HepG2 (cell line): Measurements from ENCODE around the gene ZBTB26. TPM values are rescaled to one million over a fixed set of nuclear protein-coding genes. Genes with fewer than 3 reads are reported as not detected.

Experiments
- CENPT ChIP-seq: sonication (generic); formaldehyde crosslinking; IDR thresholded peaks from 2 replicates; pipeline ENCODE4 v1.8.0; 2022; ENCODE audit warnings: low read depth, mild to moderate bottlenecking, moderate library complexity, missing genetic modification reagents
- MLXIP ChIP-seq: sonication (generic); formaldehyde crosslinking; IDR thresholded peaks from 2 replicates; pipeline ENCODE4 v1.9.0; 2021; ENCODE audit warnings: missing genetic modification reagents, borderline replicate concordance
- NCOR1 ChIP-seq: fragments of 200-600 bp; sonication (generic); IDR thresholded peaks from 2 replicates; pipeline ENCODE4 v1.7.0; 2017; ENCODE audit warnings: antibody characterized with exemption, low read length, borderline replicate concordance
- TBX3 ChIP-seq: fragments of 450-650 bp; IDR thresholded peaks from 2 replicates; pipeline ENCODE4 v1.6.1; 2017; ENCODE audit warnings: antibody characterized with exemption, mild to moderate bottlenecking, inconsistent platforms, borderline replicate concordance
- TOE1 ChIP-seq: sonication (generic); formaldehyde crosslinking; IDR thresholded peaks from 2 replicates; pipeline ENCODE4 v1.4.0; 2020; ENCODE audit warnings: mild to moderate bottlenecking, missing genetic modification reagents
- ZNF18 ChIP-seq: sonication (generic); formaldehyde crosslinking; IDR thresholded peaks from 2 replicates; pipeline ENCODE4 v1.8.0; 2022; ENCODE audit warnings: mild to moderate bottlenecking, missing genetic modification reagents; ENCODE audit not compliant: insufficient replicate concordance
- ZNF318 ChIP-seq: sonication (generic); formaldehyde crosslinking; IDR thresholded peaks from 2 replicates; pipeline ENCODE4 v1.4.0; 2020; ENCODE audit warnings: mild to moderate bottlenecking, missing genetic modification reagents
- polyA plus RNA-seq, 8 experiments: library from polyadenylated mRNA; depleted of rRNA in 3 of 8; stranded (reverse) in 7 of 8; unstranded in 1 of 8; fragments of >200 nt; fragmentation: Illumina TruSeq in 4 of 8; extraction: Trizol in 4 of 8; gene quantifications; 2 replicates each; pipeline versions ENCODE4 v1.2.1 to v1.2.3, GENCODE V29; 2011 to 2016; ENCODE audit warnings: low read depth in 4 of 8, missing spikeins in 1 of 8, mixed read lengths in 1 of 8; ENCODE audit not compliant: insufficient read depth in 1 of 8
- total RNA-seq, 5 experiments: library from RNA; depleted of rRNA; stranded (reverse); fragments of >200 nt; fragmentation: Illumina TruSeq; extraction: Trizol; gene quantifications; 2 replicates each; pipeline ENCODE4 v1.2.3, GENCODE V29; 2016; ENCODE audit warnings: low read depth in 1 of 5
- TF ChIP-seq, protein P1 (sequence below): sonication (generic); formaldehyde crosslinking; IDR thresholded peaks from 2 replicates; pipeline ENCODE4 v1.8.1; 2023; ENCODE audit warnings: mild to moderate bottlenecking, moderate library complexity, missing genetic modification reagents
- TF ChIP-seq, protein P2 (sequence below): sonication (generic); formaldehyde crosslinking; IDR thresholded peaks from 2 replicates; pipeline ENCODE4 v1.4.0; 2020; ENCODE audit warnings: missing genetic modification reagents

The ZBTB26 gene
- total and polyA plus RNA-seq, 2 of the 13 experiments (the other 11 are each of a cell fraction or from before 2014, with no cell fraction given) = 4.5 to 8.6 TPM

DNA sequence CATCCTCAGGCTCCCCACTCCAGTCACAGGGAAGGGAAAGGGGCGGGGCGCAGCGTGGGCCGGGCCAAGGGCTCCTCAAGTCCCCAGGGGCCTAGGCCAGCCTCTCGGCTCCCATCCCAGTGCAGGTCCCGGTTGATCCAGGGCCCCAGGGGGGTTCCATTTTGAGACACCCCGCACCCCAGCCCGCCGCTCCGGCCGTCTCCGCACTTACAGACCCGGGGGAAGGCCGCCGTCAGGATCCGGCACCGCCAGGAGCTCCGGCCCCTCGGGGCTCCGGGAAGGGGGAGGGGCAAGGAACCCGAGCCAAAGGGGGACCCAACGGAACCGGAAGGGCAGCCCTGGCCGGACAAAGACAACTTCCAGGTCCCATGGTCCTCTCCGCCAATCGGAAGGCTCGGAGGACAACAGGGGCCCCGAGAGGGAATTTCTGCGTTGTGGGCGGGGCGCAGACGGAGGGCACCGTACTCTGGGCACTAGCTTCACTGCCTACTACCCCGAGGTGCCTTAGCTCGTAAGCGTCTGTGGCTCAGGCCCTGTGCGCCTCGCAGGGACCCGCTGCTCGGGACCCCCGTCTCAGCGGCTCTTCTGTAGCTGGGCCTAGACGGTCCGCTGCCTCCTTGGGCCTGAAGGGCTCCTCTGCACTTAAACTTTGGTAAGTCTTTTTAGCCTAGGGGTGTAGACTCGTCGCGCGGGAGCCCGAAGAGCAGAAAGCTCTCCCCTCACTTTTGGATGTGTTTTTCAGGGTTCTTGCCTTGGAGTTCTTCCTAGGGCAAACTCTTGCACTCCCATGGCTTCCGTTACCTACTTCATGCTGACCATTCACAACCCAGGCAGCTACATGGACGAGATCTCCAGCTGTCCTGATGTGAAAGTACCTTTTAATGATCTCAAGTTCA is at the start of gene ZBTB26 (continued):
- TF ChIP-seq ZNF18 (CRISPR knock-in tag) = no peak
- peak; percentile 63; the same call in 1 of the 2 replicates for TF ChIP-seq NCOR1
- TF ChIP-seq, protein P1, sequence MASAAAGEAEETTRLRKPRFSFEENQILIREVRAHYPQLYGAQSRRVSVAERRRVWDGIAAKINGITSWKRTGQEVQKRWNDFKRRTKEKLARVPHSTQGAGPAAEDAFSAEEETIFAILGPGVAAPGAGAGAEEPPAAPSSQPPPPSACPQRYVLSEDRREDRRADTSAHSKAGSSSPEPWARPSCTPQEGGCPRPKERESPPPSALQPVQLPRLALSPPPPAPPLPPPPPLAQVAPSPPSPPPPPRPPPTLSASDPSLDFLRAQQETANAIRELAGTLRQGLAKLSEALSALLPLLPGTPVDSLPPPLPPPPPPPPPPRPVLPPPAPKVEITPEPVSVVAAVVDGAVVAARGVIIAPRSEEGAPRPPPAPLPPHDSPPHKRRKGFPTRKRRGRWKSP (CRISPR knock-in tag) = peak; percentile 27; the same call in 1 of the 2 replicates
- TF ChIP-seq CENPT = no peak
- TF ChIP-seq MLXIP (CRISPR knock-in tag) = no peak
- TF ChIP-seq, protein P2, sequence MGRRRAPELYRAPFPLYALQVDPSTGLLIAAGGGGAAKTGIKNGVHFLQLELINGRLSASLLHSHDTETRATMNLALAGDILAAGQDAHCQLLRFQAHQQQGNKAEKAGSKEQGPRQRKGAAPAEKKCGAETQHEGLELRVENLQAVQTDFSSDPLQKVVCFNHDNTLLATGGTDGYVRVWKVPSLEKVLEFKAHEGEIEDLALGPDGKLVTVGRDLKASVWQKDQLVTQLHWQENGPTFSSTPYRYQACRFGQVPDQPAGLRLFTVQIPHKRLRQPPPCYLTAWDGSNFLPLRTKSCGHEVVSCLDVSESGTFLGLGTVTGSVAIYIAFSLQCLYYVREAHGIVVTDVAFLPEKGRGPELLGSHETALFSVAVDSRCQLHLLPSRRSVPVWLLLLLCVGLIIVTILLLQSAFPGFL (CRISPR knock-in tag) = 0 out of 2 replicates have a peak, but pooled peaks have one; percentile 18
- TF ChIP-seq ZNF318 (CRISPR knock-in tag) = no peak
- TF ChIP-seq TBX3 = no peak
- TF ChIP-seq TOE1 (CRISPR knock-in tag) = 0 out of 2 replicates have a peak, but pooled peaks have one; percentile 11
